ENCODE data around the gene ZNF654. TPM values are rescaled to one million over a fixed set of nuclear protein-coding genes. Genes with fewer than 3 reads are reported as not detected.
"Not testable (repeated sequence)": the region's sequence is repeated elsewhere in the genome, so short reads cannot be mapped to it uniquely, and the experiment has no call there.

ZNF654 gene
- total RNA-seq = 16.2 and 20.5 TPM in 2 replicates
- 6.3 and 6.9 TPM in 2 replicates for polyA plus RNA-seq

DNA sequence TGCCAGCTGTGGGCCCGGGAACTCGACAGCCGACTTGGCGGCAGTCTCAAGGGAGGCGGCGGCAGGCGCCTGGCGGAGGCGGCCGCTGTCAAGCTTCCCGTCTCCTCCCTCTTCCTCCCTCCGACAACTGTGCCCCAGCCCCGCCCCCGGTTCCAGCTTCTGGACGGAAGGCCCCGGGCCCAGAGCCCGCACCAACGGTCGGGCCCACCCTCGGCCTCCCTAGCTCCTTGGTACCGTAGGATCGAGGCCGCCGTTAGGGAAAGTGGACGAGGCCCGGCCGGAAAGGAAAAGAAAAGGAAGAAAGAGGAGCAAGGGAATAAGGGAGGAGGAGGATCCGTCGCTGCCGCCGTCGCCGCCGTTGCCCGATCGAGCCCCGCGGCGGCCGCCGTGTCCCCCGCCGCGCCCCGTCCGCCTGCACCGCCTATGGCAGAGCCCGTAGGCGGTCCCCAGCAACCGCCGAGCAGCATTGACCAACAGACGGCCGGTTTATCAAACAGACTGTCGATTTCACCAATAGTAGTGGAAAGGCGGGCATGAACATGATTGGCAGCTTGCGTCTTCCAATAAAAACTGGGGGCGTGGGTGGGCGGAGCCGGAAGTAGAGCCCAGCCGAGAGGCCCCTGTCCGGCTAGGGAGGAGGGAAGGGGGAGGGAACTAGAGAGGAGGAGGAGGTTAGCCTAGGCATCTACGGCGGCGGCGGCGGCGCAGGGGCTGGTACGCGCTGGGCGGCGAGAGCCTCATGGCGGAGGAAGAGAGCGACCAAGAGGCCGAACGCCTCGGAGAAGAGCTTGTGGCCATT lies at the start of gene ZNF654, which contains the start of gene CGGBP1:
TSS of gene ZNF654 (plus strand) at position 675 of the 799 bp plus-strand sequence. CDS start at position 740, 65 bp downstream.
TSS of gene CGGBP1 (minus strand) at position 425 of the 799 bp plus-strand sequence. CDS start 3,029 bp downstream, outside the sequence.
- Histone ChIP-seq H3K4me2 (peak within 1 kb of the TSS; percentile 79), H3K79me2 (peaks cover 69% of the 10 kb centered on the region), H3K36me3 (replicated peaks; ENCODE audit: insufficient read depth, low read depth) (no peaks in the 10 kb centered on the region), H3K4me1 (ENCODE audit: insufficient read depth) (peaks cover 18% of the 10 kb centered on the region), H3K27ac (peak within 1 kb of the TSS; percentile 98), H3K9me3 (ENCODE audit: low read depth) (no peaks in the 10 kb centered on the region), H3K9me2 (replicated peaks; ENCODE audit: insufficient read depth) (no peaks in the 10 kb centered on the region), H3K4me3 (peak within 1 kb of the TSS; percentile 57), H2AFZ (peak within 1 kb of the TSS; percentile 75), H3K27me3 (no peaks in the 10 kb centered on the region), H4K20me1 (ENCODE audit: insufficient read depth, poor library complexity, severe bottlenecking) (peaks cover 30% of the 10 kb centered on the region)
- under 1% methylated on average over 51 of the region's 76 CpGs for WGBS (ENCODE audit: low lambda C conversion rate, missing lambda C conversion rate)
- no peak for TF ChIP-seq EZH2 (IDR thresholded peaks at IDR 0.05; ENCODE audit: borderline replicate concordance)
- peak; percentile 99 for DNase-seq (ENCODE audit: low spot score)

DNA sequence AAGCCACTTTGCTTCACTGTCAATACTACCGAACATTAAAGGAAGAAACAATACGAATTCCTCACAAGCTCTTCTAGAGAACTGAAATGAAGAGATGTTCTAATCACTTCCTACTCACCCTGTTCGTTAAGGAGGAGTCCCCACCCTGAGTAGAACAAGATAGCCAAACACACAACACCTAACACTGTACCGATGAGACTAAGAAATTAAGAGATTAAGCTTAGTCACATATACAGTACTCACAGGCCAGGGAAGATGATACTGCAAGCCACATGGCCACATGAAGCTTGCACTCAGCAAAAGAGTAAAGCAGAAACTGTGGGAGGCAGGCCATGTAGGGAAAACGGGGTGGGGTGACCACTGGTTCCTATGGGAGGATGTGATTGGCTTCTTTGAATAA lies 48.2 kb upstream of the ZNF654 start:
- Histone ChIP-seq H3K79me2 (no peaks in the 10 kb centered on the region), H3K4me1 (ENCODE audit: insufficient read depth) (no peaks in the 10 kb centered on the region), H3K4me3 (no peak overlapping the region), H3K27ac (no peak overlapping the region), H4K20me1 (ENCODE audit: insufficient read depth, poor library complexity, severe bottlenecking) (no peaks in the 10 kb centered on the region), H2AFZ (no peak overlapping the region), H3K27me3 (no peaks in the 10 kb centered on the region), H3K9me2 (replicated peaks; ENCODE audit: insufficient read depth) (no peaks in the 10 kb centered on the region), H3K9me3 (ENCODE audit: low read depth) (no peaks in the 10 kb centered on the region), H3K36me3 (replicated peaks; ENCODE audit: insufficient read depth, low read depth) (no peaks in the 10 kb centered on the region), H3K4me2 (no peak overlapping the region)
- WGBS (ENCODE audit: low lambda C conversion rate, missing lambda C conversion rate) = 84% methylated on average over 5 of the region's 5 CpGs
- no peak for DNase-seq (ENCODE audit: low spot score)
- no peak for TF ChIP-seq EZH2 (IDR thresholded peaks at IDR 0.05; ENCODE audit: borderline replicate concordance)
- TF ChIP-seq EZH2phosphoT487 (IDR thresholded peaks at IDR 0.05; ENCODE audit: low read depth, severe bottlenecking, unreplicated experiment) = no peak
- TF ChIP-seq, protein P1, sequence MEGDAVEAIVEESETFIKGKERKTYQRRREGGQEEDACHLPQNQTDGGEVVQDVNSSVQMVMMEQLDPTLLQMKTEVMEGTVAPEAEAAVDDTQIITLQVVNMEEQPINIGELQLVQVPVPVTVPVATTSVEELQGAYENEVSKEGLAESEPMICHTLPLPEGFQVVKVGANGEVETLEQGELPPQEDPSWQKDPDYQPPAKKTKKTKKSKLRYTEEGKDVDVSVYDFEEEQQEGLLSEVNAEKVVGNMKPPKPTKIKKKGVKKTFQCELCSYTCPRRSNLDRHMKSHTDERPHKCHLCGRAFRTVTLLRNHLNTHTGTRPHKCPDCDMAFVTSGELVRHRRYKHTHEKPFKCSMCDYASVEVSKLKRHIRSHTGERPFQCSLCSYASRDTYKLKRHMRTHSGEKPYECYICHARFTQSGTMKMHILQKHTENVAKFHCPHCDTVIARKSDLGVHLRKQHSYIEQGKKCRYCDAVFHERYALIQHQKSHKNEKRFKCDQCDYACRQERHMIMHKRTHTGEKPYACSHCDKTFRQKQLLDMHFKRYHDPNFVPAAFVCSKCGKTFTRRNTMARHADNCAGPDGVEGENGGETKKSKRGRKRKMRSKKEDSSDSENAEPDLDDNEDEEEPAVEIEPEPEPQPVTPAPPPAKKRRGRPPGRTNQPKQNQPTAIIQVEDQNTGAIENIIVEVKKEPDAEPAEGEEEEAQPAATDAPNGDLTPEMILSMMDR (IDR thresholded peaks at IDR 0.05; ENCODE audit: poor library complexity) = no peak

DNA sequence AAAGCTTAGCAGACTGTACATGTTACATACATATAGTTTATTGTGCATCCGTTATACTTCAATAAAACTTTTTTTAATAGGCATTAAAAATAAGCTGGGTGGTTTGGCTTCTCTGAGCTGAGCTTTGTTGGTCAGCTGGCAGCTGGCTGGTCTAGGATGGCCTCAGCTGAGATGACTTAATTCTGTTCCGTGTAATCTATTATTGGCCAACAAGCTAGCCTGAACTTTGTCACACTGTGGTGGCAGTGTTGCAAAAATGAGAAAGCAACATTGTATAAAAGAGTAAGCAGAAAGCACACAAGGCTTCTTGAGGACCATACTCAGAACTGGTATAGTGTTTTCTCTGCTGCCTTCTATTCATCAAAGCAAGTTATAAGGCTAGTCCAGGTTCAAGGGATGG lies 45.5 kb upstream of the ZNF654 start:
- no peak overlapping the region for H2AFZ ChIP-seq
- TF ChIP-seq EZH2phosphoT487 (IDR thresholded peaks at IDR 0.05; ENCODE audit: low read depth, severe bottlenecking, unreplicated experiment) = no peak
- TF ChIP-seq, protein P1 (IDR thresholded peaks at IDR 0.05; ENCODE audit: poor library complexity) = no peak
- TF ChIP-seq EZH2 (IDR thresholded peaks at IDR 0.05; ENCODE audit: borderline replicate concordance) = no peak
- no peaks in the 10 kb centered on the region for H4K20me1 ChIP-seq (ENCODE audit: insufficient read depth, poor library complexity, severe bottlenecking)
- H3K9me3 ChIP-seq (ENCODE audit: low read depth) = no peaks in the 10 kb centered on the region
- no peak overlapping the region for H3K4me3 ChIP-seq
- 67% methylated on average over 2 of the region's 2 CpGs for WGBS (ENCODE audit: low lambda C conversion rate, missing lambda C conversion rate)
- no peaks in the 10 kb centered on the region for H3K4me1 ChIP-seq (ENCODE audit: insufficient read depth)
- no peak overlapping the region for H3K27ac ChIP-seq
- DNase-seq (ENCODE audit: low spot score) = peak; percentile 10
- H3K4me2 ChIP-seq = no peak overlapping the region
- H3K36me3 ChIP-seq (replicated peaks; ENCODE audit: insufficient read depth, low read depth) = no peaks in the 10 kb centered on the region
- no peaks in the 10 kb centered on the region for H3K79me2 ChIP-seq
- H3K9me2 ChIP-seq (replicated peaks; ENCODE audit: insufficient read depth) = no peaks in the 10 kb centered on the region
- no peaks in the 10 kb centered on the region for H3K27me3 ChIP-seq

DNA sequence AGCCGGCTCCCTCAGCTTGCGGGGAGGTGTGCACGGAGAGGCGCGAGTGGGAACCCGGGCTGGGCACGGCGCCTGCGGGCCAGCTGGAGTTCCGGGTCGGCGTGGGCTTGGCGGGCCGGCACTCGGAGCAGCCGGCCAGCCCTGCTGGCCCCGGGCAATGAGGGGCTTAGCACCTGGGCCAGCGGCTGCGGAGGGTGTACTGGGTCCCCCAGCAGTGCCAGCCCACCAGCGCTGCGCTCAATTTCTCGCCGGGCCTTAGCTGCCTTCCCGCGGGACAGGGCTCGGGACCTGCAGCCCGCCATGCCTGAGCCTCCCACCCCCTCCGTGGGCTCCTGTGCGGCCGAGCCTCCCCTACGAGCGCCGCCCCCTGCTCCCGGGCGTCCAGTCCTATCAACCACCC lies 43.4 kb upstream of the ZNF654 start:
- not testable (repeated sequence) for H3K9me2 ChIP-seq (replicated peaks; ENCODE audit: insufficient read depth); H3K27me3 ChIP-seq; H3K36me3 ChIP-seq (replicated peaks; ENCODE audit: insufficient read depth, low read depth); DNase-seq (ENCODE audit: low spot score); H4K20me1 ChIP-seq (ENCODE audit: insufficient read depth, poor library complexity, severe bottlenecking); H3K79me2 ChIP-seq; H3K4me1 ChIP-seq (ENCODE audit: insufficient read depth); H3K4me2 ChIP-seq; H2AFZ ChIP-seq; H3K4me3 ChIP-seq; H3K27ac ChIP-seq; H3K9me3 ChIP-seq (ENCODE audit: low read depth)
- WGBS (ENCODE audit: low lambda C conversion rate, missing lambda C conversion rate) = 95% methylated on average over 23 of the region's 35 CpGs
